HFF-Myc (cell line): ENCODE results near the gene ZRSR2.

ENCODE experiments used
- DNase-seq: peaks from one replicate; pipeline ENCODE4 v3.0.0-alpha.2; 2011; ENCODE audit warnings: low read depth; ENCODE audit errors: extremely low read depth
- H3K4me3 ChIP-seq: replicated peaks from 2 replicates; pipeline ENCODE4 v1.5.1; 2011; ENCODE audit warnings: low read depth, mild to moderate bottlenecking, control low read depth, low read length
- TF ChIP-seq, protein P1 (sequence below): IDR thresholded peaks from 2 replicates; pipeline ENCODE4 v1.5.1; 2012; ENCODE audit warnings: mild to moderate bottlenecking, low read depth, low read length, control low read depth; ENCODE audit errors: missing control alignments

ZRSR2 gene

DNA sequence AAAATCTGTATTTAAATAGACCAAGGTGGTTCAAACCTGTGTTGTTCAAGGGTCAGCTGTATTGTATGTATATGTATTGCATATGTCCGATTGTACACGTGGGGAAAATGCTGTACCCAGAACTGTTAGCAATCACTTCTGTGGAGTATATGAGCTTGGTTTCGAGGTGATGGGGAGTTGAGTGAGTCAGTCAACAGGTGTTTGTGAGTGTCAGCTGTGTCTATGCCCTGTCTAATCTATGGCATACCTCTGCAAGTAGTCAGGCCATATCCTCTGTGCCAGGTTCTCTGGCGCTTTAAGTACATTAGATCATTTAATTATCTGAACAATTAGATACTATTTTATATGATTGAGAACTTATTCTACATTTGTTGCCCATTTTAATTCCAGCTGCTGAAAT, 7.4 kb downstream of the ZRSR2 start:
- H3K4me3 ChIP-seq, result no peak overlapping the region
- TF ChIP-seq, protein P1, sequence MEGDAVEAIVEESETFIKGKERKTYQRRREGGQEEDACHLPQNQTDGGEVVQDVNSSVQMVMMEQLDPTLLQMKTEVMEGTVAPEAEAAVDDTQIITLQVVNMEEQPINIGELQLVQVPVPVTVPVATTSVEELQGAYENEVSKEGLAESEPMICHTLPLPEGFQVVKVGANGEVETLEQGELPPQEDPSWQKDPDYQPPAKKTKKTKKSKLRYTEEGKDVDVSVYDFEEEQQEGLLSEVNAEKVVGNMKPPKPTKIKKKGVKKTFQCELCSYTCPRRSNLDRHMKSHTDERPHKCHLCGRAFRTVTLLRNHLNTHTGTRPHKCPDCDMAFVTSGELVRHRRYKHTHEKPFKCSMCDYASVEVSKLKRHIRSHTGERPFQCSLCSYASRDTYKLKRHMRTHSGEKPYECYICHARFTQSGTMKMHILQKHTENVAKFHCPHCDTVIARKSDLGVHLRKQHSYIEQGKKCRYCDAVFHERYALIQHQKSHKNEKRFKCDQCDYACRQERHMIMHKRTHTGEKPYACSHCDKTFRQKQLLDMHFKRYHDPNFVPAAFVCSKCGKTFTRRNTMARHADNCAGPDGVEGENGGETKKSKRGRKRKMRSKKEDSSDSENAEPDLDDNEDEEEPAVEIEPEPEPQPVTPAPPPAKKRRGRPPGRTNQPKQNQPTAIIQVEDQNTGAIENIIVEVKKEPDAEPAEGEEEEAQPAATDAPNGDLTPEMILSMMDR, result no peak
- DNase-seq, result no peak

DNA sequence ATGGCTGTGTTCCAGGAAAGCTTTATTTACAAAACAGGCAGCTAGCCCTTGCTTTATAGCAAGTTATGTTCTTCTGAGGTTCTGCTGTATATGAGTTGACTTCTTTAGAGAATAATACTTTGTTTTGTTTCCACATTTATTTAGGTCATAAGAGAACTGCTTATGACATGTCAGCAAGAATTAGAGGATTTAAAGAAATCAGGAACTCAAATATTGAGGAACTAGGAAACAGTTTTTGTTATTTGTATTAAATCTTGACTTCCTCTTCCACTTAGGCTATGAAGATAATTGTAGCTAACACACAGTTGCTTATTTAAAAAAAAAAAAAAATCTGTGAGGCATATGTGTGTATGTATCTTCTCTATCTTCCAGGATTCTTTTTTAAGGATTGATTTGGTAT, 14.3 kb downstream of the ZRSR2 start:
- TF ChIP-seq, protein P1, result no peak
- no peak for DNase-seq
- no peak overlapping the region for H3K4me3 ChIP-seq

DNA sequence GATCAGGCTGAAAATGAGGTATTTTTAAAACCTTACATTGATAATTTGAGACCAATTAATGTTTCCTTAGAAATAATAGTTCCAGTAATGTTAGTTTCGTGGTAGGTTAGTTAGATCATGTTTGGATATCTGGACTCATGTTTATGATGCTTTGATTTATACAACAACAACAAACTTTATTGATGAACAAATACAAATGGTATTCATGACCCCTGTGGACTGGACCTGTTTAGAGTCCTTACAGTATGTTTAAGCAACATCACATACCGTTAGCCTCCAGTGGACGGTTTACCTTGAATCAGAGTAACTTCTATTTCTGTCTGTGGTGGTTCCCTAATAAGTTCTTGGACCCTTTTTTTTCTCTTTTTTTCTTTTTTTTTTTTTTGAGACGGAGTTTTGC, 18.0 kb downstream of the ZRSR2 start:
- TF ChIP-seq, protein P1, result no peak
- no peak for DNase-seq
- no peak overlapping the region for H3K4me3 ChIP-seq

DNA sequence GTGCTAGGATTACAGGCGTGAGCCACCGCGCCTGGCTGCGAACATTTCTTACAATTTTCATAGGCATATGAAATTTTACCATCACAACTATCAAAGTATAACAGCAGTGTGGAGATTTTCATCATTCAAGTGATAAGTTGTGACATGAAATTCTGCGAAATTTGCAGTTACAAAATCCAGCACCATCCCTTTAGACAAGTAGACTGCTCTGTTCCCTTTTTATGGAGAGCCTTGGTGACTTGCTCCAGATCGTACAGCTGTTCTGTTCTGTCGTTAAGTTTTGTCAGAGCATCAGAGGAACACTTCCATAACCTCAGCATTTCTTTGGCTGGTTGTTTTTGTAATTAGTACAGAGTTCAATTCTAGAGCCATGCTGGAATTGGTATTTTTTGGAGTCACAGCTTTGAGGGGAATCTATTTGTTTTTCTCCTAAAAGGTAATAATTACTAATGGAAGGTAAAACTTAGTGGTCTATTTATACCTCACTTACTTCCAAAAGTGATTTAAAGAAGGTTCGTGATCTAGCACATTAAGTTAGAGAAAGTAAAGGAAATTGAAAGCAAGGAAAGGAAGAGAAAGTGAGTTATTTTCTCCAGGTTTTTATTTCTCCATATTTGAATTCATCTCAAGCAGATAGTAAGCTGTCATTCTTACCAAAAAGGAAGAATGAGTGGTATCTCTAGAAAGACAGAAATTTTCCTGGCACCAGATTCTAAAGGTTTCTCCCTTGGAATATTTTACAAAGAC, 22.1 kb downstream of the ZRSR2 start:
- no peak overlapping the region for H3K4me3 ChIP-seq
- TF ChIP-seq, protein P1, result no peak
- DNase-seq, result no peak

DNA sequence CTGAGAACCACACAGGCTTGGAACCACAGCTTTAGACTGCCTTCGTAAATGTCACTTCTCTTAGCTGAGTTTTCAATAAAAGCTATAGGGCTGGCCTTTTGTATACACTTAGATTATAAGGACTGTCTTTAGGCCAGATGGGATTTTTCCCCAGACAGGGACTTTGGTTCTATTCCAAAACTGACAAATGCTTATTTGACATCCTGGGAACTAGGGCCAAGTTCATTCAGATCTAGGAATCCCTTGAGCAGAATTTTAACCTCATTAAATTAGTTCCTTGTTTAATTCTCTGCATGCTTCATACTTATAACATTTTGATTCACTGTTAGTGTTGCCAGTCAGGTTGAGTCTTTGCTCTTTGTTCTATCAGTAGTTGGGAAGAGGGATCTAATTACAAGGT, 23.1 kb downstream of the ZRSR2 start:
- DNase-seq, result no peak
- H3K4me3 ChIP-seq, result no peak overlapping the region
- TF ChIP-seq, protein P1, result no peak

DNA sequence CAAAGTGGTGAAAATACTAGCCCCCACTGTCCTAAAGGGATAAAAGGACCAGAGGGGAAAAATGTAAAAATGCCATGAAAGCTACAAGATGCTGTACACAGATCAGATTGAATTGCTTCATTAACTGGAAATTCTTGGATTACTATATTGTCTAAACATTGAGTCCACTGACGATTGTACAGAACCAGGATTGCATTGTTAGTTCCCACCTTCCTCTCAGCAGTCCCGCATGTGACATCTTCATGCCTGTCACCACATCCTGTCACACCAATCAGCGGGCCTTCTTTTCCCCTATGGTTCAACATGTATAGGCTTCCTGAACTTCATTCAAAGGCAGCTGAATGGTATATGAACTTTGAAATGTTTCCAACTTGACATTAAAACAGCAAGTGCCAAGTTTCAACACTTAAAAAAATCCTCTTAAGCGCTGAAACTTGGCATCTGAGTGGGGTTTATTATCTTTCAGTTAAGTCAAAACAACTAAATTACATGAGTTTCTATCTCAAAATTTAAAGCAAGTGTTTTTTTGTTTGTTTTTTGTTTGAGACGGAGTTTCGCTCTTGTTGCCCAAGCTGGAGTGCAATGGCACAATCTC, 24.6 kb downstream of the ZRSR2 start:
- DNase-seq, result no peak
- H3K4me3 ChIP-seq, result no peak overlapping the region
- TF ChIP-seq, protein P1, result no peak
